HCT116 (cell line): Measurements from ENCODE around the gene GJC3. TPM values are rescaled to one million over a fixed set of nuclear protein-coding genes. Genes with fewer than 3 reads are reported as not detected.

ENCODE experiments used
- ATAC-seq: fragments of 200-7000 bp; cut with Tn5 transposase; 2 replicates; pipeline ENCODE4 v1.9.1; 2020; ENCODE audit warnings: mild to moderate bottlenecking, moderate library complexity
- BruUV-seq: library from RNA; stranded (reverse); fragments of 400-500 nt; replicated peaks from 2 replicates; lab custom pipeline; 2021; lab: Mats Ljungman, UMichigan
- CTCF ChIA-PET: fragments of 300-600 bp; sonication (Branson Sonifier 250); formaldehyde crosslinking; loops from one replicate; lab custom pipeline; 2021; ENCODE audit warnings: antibody characterized with exemption; lab: Charles Lee
- POLR2A ChIA-PET: fragments of 300-600, 350-600 bp; sonication (Branson Sonifier 250); formaldehyde crosslinking; loops from one replicate; lab custom pipeline; 2021; ENCODE audit warnings: antibody characterized with exemption; lab: Charles Lee
- RAD21 ChIA-PET, 2 experiments: fragments of 300-600 bp; sonication (Branson Sonifier 250); formaldehyde crosslinking; loops; one replicate each; lab custom pipeline; 2023; ENCODE audit warnings: low total read pairs in 2 of 2; ENCODE audit not compliant: uncharacterized antibody in 2 of 2, unreplicated experiment in 2 of 2, low non-redundant PET in 1 of 2; lab: Charles Lee
- DNase-seq: peaks from one replicate; pipeline ENCODE4 v3.0.0-alpha.2; 2010; ENCODE audit warnings: low read depth, low spot score
- H2AFZ ChIP-seq: fragments of 200-600 bp; shearing (Covaris generic), sonication (generic); 2 replicates; pipeline ENCODE4 v1.6.1; 2017; ENCODE audit warnings: low read depth, mixed run types, mixed read lengths, antibody characterized with exemption, low read length; ENCODE audit not compliant: poor library complexity, severe bottlenecking
- H3K27ac ChIP-seq: 2 replicates; pipeline ENCODE4 v1.5.1; 2012; ENCODE audit warnings: low read depth, low read length
- H3K27me3 ChIP-seq: fragments of 200-600 bp; sonication (generic); 2 replicates; pipeline ENCODE4 v1.6.1; 2016; ENCODE audit warnings: mixed run types, low read length, mixed read lengths; ENCODE audit not compliant: insufficient read depth
- H3K36me3 ChIP-seq, 2 experiments: fragments of 200-500 bp in 1 of 2; fragments of 200-600 bp in 1 of 2; sonication (Bioruptor generic) in 1 of 2; sonication (generic) in 1 of 2; 2 replicates each; pipeline versions ENCODE4 v1.5.1 to v1.6.1; 2014 to 2016; ENCODE audit warnings: low read length in 2 of 2, inconsistent platforms in 1 of 2, mixed read lengths in 1 of 2, mixed run types in 1 of 2; ENCODE audit not compliant: insufficient read depth in 2 of 2, control insufficient read depth in 1 of 2
- H3K4me1 ChIP-seq, 2 experiments: fragments of 200-600 bp in 1 of 2; sonication (generic) in 1 of 2; 2 replicates each; pipeline versions ENCODE4 v1.5.1 to v1.6.1; 2012 to 2017; ENCODE audit warnings: low read length in 2 of 2, inconsistent platforms in 1 of 2, mild to moderate bottlenecking in 1 of 2, mixed read lengths in 1 of 2, mixed run types in 1 of 2, moderate library complexity in 1 of 2; ENCODE audit not compliant: insufficient read depth in 2 of 2, control insufficient read depth in 1 of 2
- H3K4me2 ChIP-seq: fragments of 200-600 bp; sonication (generic); 2 replicates; pipeline ENCODE4 v1.6.1; 2017; ENCODE audit warnings: mixed run types, low read length, mixed read lengths
- H3K4me3 ChIP-seq, 2 experiments: fragments of 200-600 bp in 1 of 2; sonication (generic) in 1 of 2; replicated peaks in 1 of 2; 2 replicates each; pipeline ENCODE4 v1.5.1; 2011 to 2016; ENCODE audit warnings: low read length in 2 of 2, control low read depth in 1 of 2, low read depth in 1 of 2, mild to moderate bottlenecking in 1 of 2, mixed read lengths in 1 of 2, mixed run types in 1 of 2
- H3K79me2 ChIP-seq: fragments of 200-600 bp; sonication (generic); 2 replicates; pipeline ENCODE4 v1.6.1; 2017; ENCODE audit warnings: mild to moderate bottlenecking, mixed run types, low read length, moderate library complexity, mixed read lengths; ENCODE audit not compliant: insufficient read depth
- H3K9ac ChIP-seq: fragments of 200-600 bp; sonication (generic); 2 replicates; pipeline ENCODE4 v1.6.1; 2016; ENCODE audit warnings: low read length, mixed read lengths
- H3K9me2 ChIP-seq: fragments of 200-600 bp; sonication (generic), shearing (Covaris generic); 2 replicates; pipeline ENCODE4 v1.6.1; 2017; ENCODE audit warnings: mixed run types, mild to moderate bottlenecking, moderate library complexity; ENCODE audit not compliant: insufficient read depth
- H3K9me3 ChIP-seq, 2 experiments: fragments of 200-500 bp in 1 of 2; fragments of 200-600 bp in 1 of 2; sonication (Bioruptor generic) in 1 of 2; sonication (generic) in 1 of 2; 2 replicates each; pipeline ENCODE4 v1.6.1; 2014 to 2017; ENCODE audit warnings: low read length in 2 of 2, mixed read lengths in 2 of 2, inconsistent platforms in 1 of 2, low read depth in 1 of 2, mild to moderate bottlenecking in 1 of 2, mixed run types in 1 of 2, moderate library complexity in 1 of 2; ENCODE audit not compliant: control insufficient read depth in 1 of 2, insufficient read depth in 1 of 2
- H4K20me1 ChIP-seq: fragments of 200-600 bp; sonication (generic), shearing (Covaris generic); 2 replicates; pipeline ENCODE4 v1.6.1; 2017; ENCODE audit warnings: mixed run types, mild to moderate bottlenecking, moderate library complexity; ENCODE audit not compliant: insufficient read depth
- CBX3 ChIP-seq: IDR thresholded peaks from 2 replicates; pipeline ENCODE4 v1.6.1; 2012; ENCODE audit warnings: low read depth
- EGR1 ChIP-seq: IDR thresholded peaks from 2 replicates; pipeline ENCODE4 v1.6.1; 2012; ENCODE audit warnings: low read depth
- ELF1 ChIP-seq: IDR thresholded peaks from 2 replicates; pipeline ENCODE4 v1.6.1; 2012; ENCODE audit warnings: low read depth, borderline replicate concordance
- EZH2 ChIP-seq: fragments of 200-600 bp; sonication (generic); IDR thresholded peaks from 2 replicates; pipeline ENCODE4 v1.6.1; 2017; ENCODE audit warnings: antibody characterized with exemption, mixed run types
- FOSL1 ChIP-seq: IDR thresholded peaks from 2 replicates; pipeline ENCODE4 v1.6.1; 2012; ENCODE audit warnings: low read depth
- POLR2A ChIP-seq: IDR thresholded peaks from 2 replicates; pipeline ENCODE4 v1.7.0; 2011; ENCODE audit warnings: borderline replicate concordance; ENCODE audit not compliant: insufficient read depth, insufficient read length; ENCODE audit errors: extremely low read depth
- POLR2AphosphoS5 ChIP-seq: IDR thresholded peaks from 2 replicates; pipeline ENCODE4 v1.6.1; 2011; ENCODE audit warnings: mild to moderate bottlenecking, low read depth, low read length, moderate library complexity
- REST ChIP-seq: IDR thresholded peaks from 2 replicates; pipeline ENCODE4 v1.6.1; 2012; ENCODE audit warnings: low read depth
- SIN3A ChIP-seq: IDR thresholded peaks from 2 replicates; pipeline ENCODE4 v1.6.1; 2012; ENCODE audit warnings: low read depth
- SP1 ChIP-seq: IDR thresholded peaks from 2 replicates; pipeline ENCODE4 v1.6.1; 2012; ENCODE audit warnings: low read depth
- YY1 ChIP-seq: IDR thresholded peaks from 2 replicates; pipeline ENCODE4 v1.6.1; 2011; ENCODE audit warnings: low read length, low read depth, moderate library complexity, mild to moderate bottlenecking; ENCODE audit not compliant: insufficient replicate concordance; ENCODE audit errors: extremely low read depth
- ZFX ChIP-seq: fragments of 450-650 bp; IDR thresholded peaks from 2 replicates; pipeline ENCODE4 v1.6.1; 2017
- ZNF274 ChIP-seq: fragments of 200-500 bp; sonication (Bioruptor generic); IDR thresholded peaks from 2 replicates; pipeline ENCODE4 v1.6.1; 2014; ENCODE audit warnings: mild to moderate bottlenecking, low read depth, low read length, inconsistent platforms
- intact Hi-C: fragments of 100-400 bp; cut with micrococcal nuclease; formaldehyde crosslinking; loops from 2 replicates; pipeline ENCODE4 v1.10.0; 2022
- total RNA-seq: library from RNA; stranded (reverse); gene quantifications from one replicate; pipeline ENCODE4 v1.2.1, GENCODE V29; 2021; ENCODE audit not compliant: unreplicated experiment
- TF ChIP-seq, protein P1 (sequence below): IDR thresholded peaks from 2 replicates; pipeline ENCODE4 v1.6.1; 2012
- TF ChIP-seq, protein P2 (sequence below), 3 experiments: fragments of 200-600 bp in 1 of 3; sonication (generic) in 1 of 3; IDR thresholded peaks in 2 of 3; conservative IDR thresholded peaks in 1 of 3; 2 replicates each; pipeline ENCODE4 v1.5.1; 2012 to 2017; ENCODE audit warnings: low read depth in 2 of 3, low read length in 2 of 3, antibody characterized with exemption in 1 of 3, borderline replicate concordance in 1 of 3, control low read depth in 1 of 3, mild to moderate bottlenecking in 1 of 3, mixed read lengths in 1 of 3, mixed run types in 1 of 3, moderate library complexity in 1 of 3; ENCODE audit not compliant: insufficient read depth in 1 of 3

GJC3 gene
- total RNA-seq, 1 experiment from 2014 or later = 0.76 TPM

DNA sequence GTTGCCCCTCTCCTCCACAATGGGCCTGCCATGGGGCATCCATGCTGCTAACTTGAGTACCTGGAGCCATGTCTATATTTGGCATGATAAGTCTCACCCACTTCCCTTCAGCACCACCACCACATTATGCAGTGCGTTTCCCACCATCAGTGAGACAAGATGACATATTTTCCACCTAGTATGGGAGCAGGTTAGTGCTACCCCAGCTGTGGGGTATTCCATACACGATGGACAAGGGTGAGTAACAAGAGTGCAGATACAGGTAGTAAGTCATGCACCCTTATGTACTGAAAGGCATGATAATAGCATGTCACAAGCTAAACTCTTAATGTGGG lies 31.4 kb downstream of the GJC3 start:
- Histone ChIP-seq H3K9me3 (no peaks in the 10 kb centered on the region), H3K9ac (no peak overlapping the region), H4K20me1 (no peaks in the 10 kb centered on the region), H3K4me2 (no peak overlapping the region), H3K4me3 (no peak overlapping the region), H3K27me3 (no peaks in the 10 kb centered on the region), H3K27ac (no peak overlapping the region), H3K4me1 (no peaks in the 10 kb centered on the region), H3K79me2 (no peaks in the 10 kb centered on the region), H3K9me2 (no peaks in the 10 kb centered on the region), H3K36me3 (peaks cover 17 to 21% of the 10 kb centered on the region in 2 experiments; a peak in 3 of 4 replicates), H2AFZ (no peak overlapping the region)
- no TSS peak for BruUV-seq
- RAD21 ChIA-PET = no interaction called here
- intact Hi-C loops = no loop called here
- DNase-seq = no peak
- POLR2A ChIA-PET = no interaction called here
- TF ChIP-seq ZNF274 (no peak), ZFX (no peak), SP1 (no peak), CBX3 (no peak), FOSL1 (no peak), EGR1 (no peak), EZH2 (no peak), POLR2A (no peak), REST (no peak), POLR2AphosphoS5 (no peak), YY1 (no peak), ELF1 (no peak), SIN3A (no peak)
- TF ChIP-seq, protein P1, sequence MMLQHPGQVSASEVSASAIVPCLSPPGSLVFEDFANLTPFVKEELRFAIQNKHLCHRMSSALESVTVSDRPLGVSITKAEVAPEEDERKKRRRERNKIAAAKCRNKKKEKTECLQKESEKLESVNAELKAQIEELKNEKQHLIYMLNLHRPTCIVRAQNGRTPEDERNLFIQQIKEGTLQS = no peak
- TF ChIP-seq, protein P2, sequence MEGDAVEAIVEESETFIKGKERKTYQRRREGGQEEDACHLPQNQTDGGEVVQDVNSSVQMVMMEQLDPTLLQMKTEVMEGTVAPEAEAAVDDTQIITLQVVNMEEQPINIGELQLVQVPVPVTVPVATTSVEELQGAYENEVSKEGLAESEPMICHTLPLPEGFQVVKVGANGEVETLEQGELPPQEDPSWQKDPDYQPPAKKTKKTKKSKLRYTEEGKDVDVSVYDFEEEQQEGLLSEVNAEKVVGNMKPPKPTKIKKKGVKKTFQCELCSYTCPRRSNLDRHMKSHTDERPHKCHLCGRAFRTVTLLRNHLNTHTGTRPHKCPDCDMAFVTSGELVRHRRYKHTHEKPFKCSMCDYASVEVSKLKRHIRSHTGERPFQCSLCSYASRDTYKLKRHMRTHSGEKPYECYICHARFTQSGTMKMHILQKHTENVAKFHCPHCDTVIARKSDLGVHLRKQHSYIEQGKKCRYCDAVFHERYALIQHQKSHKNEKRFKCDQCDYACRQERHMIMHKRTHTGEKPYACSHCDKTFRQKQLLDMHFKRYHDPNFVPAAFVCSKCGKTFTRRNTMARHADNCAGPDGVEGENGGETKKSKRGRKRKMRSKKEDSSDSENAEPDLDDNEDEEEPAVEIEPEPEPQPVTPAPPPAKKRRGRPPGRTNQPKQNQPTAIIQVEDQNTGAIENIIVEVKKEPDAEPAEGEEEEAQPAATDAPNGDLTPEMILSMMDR (IDR thresholded peaks at IDR 0.05 in 2 of 3, conservative IDR thresholded peaks at IDR 0.05 in 1 of 3; ENCODE audit: borderline replicate concordance in 1 of 3, insufficient read depth in 1 of 3, low read depth in 2 of 3, low read length in 2 of 3) = no peak
- CTCF ChIA-PET = no interaction called here
- no peak for ATAC-seq
